Gastrocnemius medialis (tissue), 4 donors: ENCODE measurements around the gene ANXA7.

ENCODE experiments used
- CTCF ChIP-seq, 5 experiments: fragments of 450-650 bp in 3 of 5; fragments of 200-600 bp in 2 of 5; sonication (generic) in 2 of 5; IDR thresholded peaks in 4 of 5; conservative IDR thresholded peaks in 1 of 5; 1 replicate in 4 of 5; 2 replicates in 1 of 5; pipeline ENCODE4 v1.5.1; 2016 to 2019; ENCODE audit warnings: antibody characterized with exemption in 5 of 5, mild to moderate bottlenecking in 3 of 5, moderate library complexity in 3 of 5
- POLR2A ChIP-seq, 2 donors: fragments of 450-650 bp; IDR thresholded peaks; one replicate each; pipeline ENCODE4 v1.6.1; 2017; ENCODE audit warnings: antibody characterized with exemption in 2 of 2, mild to moderate bottlenecking in 2 of 2, moderate library complexity in 2 of 2

GRCh38 chr10:73410897-73411296 lies 3.0 kb downstream of the ANXA7 start:
- TF ChIP-seq CTCF (IDR thresholded peaks at IDR 0.05 in 4 of 5, conservative IDR thresholded peaks at IDR 0.05 in 1 of 5) (no peak), POLR2A (IDR thresholded peaks at IDR 0.05) (no peak)
